Ovary (tissue), 3 donors: ENCODE results near the gene SPAG4.

Source experiments
- CTCF ChIP-seq, 3 donors: fragments of 450-650 bp in 2 of 3; fragments of 200-600 bp in 1 of 3; IDR thresholded peaks; one replicate each; pipeline versions ENCODE4 v1.5.1 to v1.8.0; 2016 to 2022; ENCODE audit warnings: antibody characterized with exemption in 3 of 3, mild to moderate bottlenecking in 1 of 3
- EP300 ChIP-seq: sonication (generic); formaldehyde crosslinking; IDR thresholded peaks from one replicate; pipeline ENCODE4 v1.6.1; 2017; ENCODE audit warnings: antibody characterized with exemption
- donor health status: DM: no; HTN: no; CAD: no.

GRCh38 chr20:35571555-35571954, 44.1 kb upstream of the SPAG4 start:
- TF ChIP-seq CTCF (IDR thresholded peaks at IDR 0.05) (no peak), EP300 (no peak)
